GM19455 (cell line): ENCODE results near the gene QPRT.
"Not testable (repeated sequence)": the region's sequence is repeated elsewhere in the genome, so short reads cannot be mapped to it uniquely, and the experiment has no call there.

Experiments used
- ATAC-seq: cut with Tn5 transposase; IDR thresholded peaks from one replicate; pipeline ENCODE4 v1.9.1; 2021; ENCODE audit not compliant: unreplicated experiment

The QPRT gene

DNA sequence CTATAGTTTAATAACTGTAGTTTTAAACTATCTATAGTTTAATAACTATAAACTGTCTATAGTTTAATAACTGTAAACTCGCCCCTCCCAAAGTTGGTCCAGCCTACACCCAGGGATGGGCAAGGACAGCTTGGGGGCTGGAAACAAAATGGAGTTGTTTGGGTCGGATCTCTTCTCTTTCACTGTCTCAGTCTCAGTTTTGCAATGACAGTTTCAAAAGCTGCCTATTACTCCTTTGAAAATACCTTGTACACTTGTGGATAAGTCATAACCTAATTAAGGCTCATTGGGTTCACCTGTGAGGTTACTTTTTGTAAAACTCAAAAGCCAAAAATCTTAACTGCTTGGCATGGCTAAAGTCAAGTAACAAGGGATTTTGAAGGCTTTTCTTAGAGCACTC, 35.4 kb downstream of the QPRT start:
- no peak for ATAC-seq

DNA sequence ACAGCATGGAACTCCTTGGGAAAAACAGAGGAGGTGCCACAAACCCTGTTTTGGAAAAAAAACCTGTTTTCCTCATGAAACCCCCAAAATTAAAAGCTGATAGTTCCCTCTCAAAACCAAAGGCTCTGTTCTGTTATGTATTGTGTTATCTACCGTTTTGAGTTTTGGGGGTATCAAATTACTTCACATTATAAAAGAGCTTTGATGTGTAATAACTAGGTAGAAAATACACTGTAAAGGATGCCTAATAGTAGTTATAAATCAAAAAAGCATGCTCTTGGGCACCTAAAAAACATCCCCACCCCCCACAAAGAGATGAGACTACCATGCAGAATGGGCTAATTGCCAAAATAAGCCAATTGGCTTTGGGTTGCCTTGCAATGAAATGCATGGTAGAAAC, 36.0 kb downstream of the QPRT start:
- ATAC-seq, result no peak

- no peak for ATAC-seq
Observed at GRCh38 chr16:29717113-29717512, 38.1 kb downstream of the QPRT start.

DNA sequence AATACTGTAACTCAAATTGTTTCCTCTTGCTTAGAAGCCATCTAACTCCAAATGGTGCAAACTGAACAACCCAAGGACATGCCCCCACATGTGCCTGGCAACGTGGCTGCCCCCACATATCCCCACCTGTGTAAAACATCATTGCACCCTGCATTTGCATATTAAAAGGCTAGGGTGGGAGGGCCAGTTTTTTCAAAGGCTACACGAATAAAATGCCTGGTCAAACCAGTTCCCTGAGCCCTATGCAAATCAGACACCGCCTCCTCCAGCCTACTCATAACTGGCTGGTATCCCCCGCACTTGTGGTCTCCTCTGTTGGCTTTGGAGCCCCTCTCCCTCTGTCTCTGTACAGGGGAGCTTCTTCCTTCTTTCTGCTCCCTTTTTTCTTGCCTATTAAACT, 40.1 kb downstream of the QPRT start:
- ATAC-seq, result no peak

DNA sequence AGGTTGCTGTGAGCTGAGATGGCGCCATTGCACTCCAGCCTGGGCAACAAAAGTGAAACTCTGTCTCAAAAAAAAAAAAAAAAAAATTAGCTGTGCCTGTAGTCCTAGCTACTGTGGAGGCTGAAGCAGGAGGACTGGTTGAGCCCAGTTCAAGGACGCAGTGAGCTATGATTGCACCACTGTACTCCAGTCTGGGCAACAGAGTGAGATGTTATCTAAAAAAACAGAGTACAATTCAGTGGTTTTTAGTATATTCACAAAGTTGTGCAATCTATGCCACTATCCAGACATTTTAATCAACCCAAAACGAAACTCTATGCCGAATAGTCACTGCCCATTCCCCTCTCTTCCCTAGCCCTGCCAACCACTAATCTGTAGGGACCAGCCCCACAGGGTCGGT, 41.7 kb downstream of the QPRT start:
- no peak for ATAC-seq

- not testable (repeated sequence) for ATAC-seq
Observed at GRCh38 chr16:29721167-29721879, 42.3 kb downstream of the QPRT start.

DNA sequence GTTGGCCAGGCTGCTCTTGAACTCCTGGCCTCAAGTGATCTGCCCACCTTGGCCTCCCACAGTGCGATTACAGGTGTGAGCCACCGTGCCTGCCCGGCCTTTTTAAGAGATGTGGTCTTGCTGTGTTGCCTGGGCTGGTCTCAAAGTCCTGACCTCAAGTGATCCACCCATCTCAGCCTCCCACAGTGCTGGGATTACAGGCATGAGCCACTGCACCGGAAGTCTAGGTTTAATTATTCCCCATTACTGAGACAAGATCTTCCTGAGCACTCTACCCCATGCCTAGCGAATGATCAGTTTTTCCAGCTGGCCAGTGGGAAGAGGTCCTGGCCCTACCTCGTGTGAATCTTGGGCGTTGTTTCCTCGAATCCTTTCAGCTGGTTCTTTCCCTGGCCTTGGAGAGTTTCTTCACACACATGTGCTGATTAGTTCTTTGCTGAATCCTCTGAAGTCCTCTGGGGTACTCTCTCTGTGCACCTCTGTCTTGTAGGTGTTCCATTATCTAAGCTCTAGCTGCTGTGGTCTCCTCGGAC, 47.9 kb downstream of the QPRT start:
- ATAC-seq, result no peak

GRCh38 chr16:29727452-29727851, 48.5 kb downstream of the QPRT start:
- no peak for ATAC-seq

DNA sequence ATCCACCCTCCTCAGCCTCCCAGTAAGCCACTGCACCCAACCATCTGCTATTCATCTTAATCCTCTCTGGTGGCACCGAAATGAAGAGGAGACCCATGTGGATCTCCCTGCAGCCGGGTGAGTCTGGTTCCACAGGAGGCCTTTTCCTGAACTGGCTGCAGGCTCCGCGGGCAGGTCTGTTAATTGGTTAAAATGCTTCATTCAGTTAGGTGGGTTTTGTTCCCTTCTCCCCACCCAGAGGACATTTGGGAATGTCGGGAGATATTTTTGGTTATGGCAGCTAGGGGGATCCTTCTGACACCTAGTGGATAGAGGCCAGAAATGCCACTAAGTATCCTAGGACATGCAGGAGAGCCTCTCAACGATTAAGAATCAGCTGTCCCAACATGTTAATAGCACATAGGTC, 50.1 kb downstream of the QPRT start:
- no peak for ATAC-seq

GRCh38 chr16:29730649-29731048, 51.7 kb downstream of the QPRT start:
- ATAC-seq, result no peak

- peak; percentile 72 for ATAC-seq
Observed at GRCh38 chr16:29731768-29732601, 53.0 kb downstream of the QPRT start.

DNA sequence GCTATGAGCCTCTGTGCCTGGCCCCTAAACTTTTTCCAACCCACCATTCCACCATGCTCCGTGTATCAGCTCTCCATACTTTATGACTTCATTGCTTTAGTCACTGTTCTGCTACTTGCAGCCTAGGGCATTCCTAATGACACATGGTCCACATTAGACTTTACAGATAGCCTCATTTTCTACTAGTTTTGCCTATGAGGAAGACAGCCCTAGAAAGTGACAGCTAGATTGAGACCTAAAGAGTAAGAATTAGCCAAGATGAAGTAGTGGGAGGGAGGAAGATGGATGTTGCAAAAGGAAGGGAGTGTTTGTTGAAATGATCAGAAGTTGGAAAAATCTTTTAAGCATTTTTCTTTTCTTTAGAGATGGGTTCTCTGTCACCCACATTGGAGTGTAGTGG, 55.8 kb downstream of the QPRT start:
- ATAC-seq, result no peak

GRCh38 chr16:29736112-29736511, 57.1 kb downstream of the QPRT start:
- no peak for ATAC-seq

DNA sequence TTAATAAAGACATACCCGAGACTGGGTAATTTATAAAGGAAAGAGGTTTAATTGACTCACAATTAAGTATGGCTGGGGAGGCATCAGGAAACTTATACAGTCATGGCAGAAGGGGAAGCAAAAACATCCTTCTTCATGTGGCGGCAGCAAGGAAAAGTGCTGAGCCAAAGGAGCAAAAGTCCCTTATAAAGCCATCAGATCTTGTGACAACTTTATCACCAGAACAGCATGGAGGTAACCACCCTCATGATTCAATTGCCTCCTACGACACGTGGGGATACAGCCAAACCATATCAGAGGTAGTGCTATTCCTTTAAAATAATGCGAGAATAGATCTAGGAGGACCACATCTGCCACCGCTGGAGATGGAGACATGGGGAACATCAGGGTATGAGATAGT, 57.8 kb downstream of the QPRT start:
- ATAC-seq, result no peak

DNA sequence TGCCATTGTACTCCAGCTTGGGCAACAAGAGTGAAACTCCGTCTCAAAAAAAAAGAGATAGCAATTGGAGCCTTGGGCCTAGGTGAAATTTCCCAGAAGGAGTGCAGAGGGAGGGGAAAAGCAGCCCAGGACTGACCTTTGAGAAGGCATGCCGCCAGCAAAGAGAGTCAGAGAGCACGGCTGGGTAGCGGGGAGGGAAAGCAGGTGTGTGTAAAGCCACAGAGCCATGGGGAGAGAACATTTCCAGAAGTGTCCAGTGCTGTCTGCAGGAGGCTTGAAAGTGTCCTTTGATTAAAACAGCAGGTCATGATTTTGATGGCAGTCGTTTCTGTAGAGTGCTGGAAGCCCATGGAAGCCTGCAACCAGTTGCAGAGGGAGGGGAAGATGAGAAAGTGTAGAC, 58.7 kb downstream of the QPRT start:
- ATAC-seq, result no peak

GRCh38 chr16:29738514-29738913, 59.5 kb downstream of the QPRT start:
- ATAC-seq, result no peak

DNA sequence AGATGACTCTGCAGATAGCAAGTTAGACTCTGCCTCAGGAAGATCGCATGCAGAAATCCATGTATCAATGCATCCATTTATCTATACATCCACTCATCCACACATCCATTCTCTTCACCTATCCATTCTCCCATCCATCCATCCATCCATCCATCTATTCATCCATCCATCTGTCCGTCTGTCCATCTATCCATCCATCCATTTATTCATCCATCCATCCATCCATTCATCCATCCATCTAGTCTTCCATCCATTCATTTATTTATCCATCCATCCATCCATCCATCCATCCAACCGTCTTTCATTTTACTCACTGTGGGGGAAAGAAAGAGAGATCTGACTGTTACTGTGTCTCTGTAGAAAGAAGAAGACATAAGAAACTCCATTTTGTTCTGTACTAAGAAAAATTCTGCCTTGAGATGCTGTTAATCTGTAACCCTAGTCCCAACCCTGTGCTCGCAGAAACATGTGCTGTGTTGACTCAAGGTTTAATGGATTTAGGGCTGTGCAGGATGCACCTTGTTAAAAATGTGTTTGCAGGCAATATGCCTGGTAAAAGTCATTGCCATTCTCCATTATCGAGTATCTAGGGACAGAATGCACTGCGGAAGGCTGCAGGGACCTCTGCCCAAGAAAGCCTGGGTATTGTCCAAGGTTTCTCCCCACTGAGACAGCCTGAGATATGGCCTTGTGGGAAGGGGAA, 61.1 kb downstream of the QPRT start:
- not testable (repeated sequence) for ATAC-seq

DNA sequence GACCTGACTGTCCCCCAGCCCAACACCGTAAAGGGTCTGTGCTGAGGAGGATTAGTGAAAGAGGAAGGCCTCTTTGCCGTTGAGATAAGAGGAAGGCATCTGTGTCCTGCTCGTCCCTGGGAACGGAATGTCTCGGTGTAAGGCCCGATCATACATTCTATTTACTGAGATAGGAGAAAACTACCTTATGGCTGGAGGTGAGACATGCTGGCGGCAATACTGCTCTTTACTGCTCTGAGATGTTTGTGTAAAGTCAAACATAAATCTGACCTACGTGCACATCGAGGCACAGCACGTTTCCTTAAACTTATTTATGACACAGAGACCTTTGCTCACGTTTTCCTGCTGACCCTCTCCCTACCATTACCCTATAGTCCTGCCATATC, 61.6 kb downstream of the QPRT start:
- ATAC-seq, result not testable (repeated sequence)

GRCh38 chr16:29742683-29743275, 63.8 kb downstream of the QPRT start:
- ATAC-seq, result no peak

DNA sequence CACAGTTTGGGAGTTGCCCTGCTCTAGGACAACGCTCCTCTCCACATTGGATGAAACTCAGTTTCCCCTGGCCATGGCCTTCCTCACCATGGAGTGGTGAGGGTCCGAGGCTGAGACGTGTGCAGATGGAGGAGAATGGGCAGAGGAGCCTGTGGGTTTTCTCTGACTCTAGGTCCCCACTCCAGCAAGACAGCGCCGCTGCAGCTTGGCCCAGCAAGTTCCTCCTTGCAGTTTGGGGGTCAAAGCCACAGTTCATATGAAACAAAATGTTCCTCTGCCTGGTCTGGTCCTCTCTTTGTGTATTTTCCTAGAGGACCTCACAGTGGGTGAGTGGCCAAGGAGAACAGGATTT, 64.5 kb downstream of the QPRT start:
- no peak for ATAC-seq

GRCh38 chr16:29743827-29744531, 65.0 kb downstream of the QPRT start:
- no peak for ATAC-seq
